OCI-LY3 (cell line): Measurements from ENCODE around the gene SLC7A5.
"Not testable (repeated sequence)": the region's sequence is repeated elsewhere in the genome, so short reads cannot be mapped to it uniquely, and the experiment has no call there.

Experiments
- H2AFZ ChIP-seq: fragments of 200-600, 300-600 bp; shearing (Covaris generic); 2 replicates; pipeline ENCODE4 v1.6.0; 2014; ENCODE audit warnings: antibody characterized with exemption, low read depth, low read length
- H3K27ac ChIP-seq: fragments of 200-600, 300-600 bp; sonication (generic); 2 replicates; pipeline ENCODE4 v1.5.1; 2014; ENCODE audit warnings: mild to moderate bottlenecking, low read length, moderate library complexity, mixed read lengths
- H3K27me3 ChIP-seq: fragments of 200-600, 300-600 bp; sonication (generic); 2 replicates; pipeline ENCODE4 v1.6.1; 2014; ENCODE audit warnings: low read depth, low read length, mixed read lengths
- H3K36me3 ChIP-seq: fragments of 200-600, 300-600 bp; sonication (generic); replicated peaks from 2 replicates; pipeline ENCODE3; 2014; ENCODE audit warnings: low read depth, low read length, mixed read lengths
- H3K4me1 ChIP-seq: fragments of 300-600, 200-600 bp; sonication (generic); 2 replicates; pipeline ENCODE4 v1.6.1; 2014; ENCODE audit warnings: low read length, mixed read lengths
- H3K4me2 ChIP-seq: fragments of 200-600, 300-600 bp; sonication (generic); 2 replicates; pipeline ENCODE4 v1.6.1; 2014; ENCODE audit warnings: low read length, mixed read lengths
- H3K4me3 ChIP-seq: fragments of 300-600, 200-600 bp; sonication (generic); 2 replicates; pipeline ENCODE4 v1.5.1; 2014; ENCODE audit warnings: antibody characterized with exemption, mild to moderate bottlenecking, low read length, moderate library complexity
- H3K79me2 ChIP-seq: fragments of 300-600, 200-600 bp; shearing (Covaris generic); 2 replicates; pipeline ENCODE4 v1.6.1; 2014; ENCODE audit warnings: mild to moderate bottlenecking, low read length, mixed read lengths
- H3K9ac ChIP-seq: fragments of 300-600, 200-600 bp; shearing (Covaris generic); 2 replicates; pipeline ENCODE4 v1.6.0; 2014; ENCODE audit warnings: mild to moderate bottlenecking, low read length, moderate library complexity
- H3K9me3 ChIP-seq: fragments of 200-600, 300-600 bp; shearing (Covaris generic); 2 replicates; pipeline ENCODE4 v1.6.1; 2014; ENCODE audit warnings: low read length, mixed read lengths; ENCODE audit not compliant: insufficient read depth
- H4K20me1 ChIP-seq: fragments of 200-600, 300-600 bp; sonication (generic); 2 replicates; pipeline ENCODE4 v1.6.1; 2016; ENCODE audit warnings: low read length, mixed read lengths; ENCODE audit not compliant: insufficient read depth
- EZH2phosphoT487 ChIP-seq: fragments of 200-600 bp; shearing (Covaris generic); IDR thresholded peaks from 2 replicates; pipeline ENCODE4 v1.6.1; 2018; ENCODE audit warnings: antibody characterized with exemption, mixed run types, low read depth
- TF ChIP-seq, protein P1 (sequence below): fragments of 200-600, 300-600 bp; sonication (generic); IDR thresholded peaks from 2 replicates; pipeline ENCODE4 v1.5.1; 2014; ENCODE audit warnings: antibody characterized with exemption, low read length, low read depth

Gene SLC7A5

GRCh38 chr16:87860553-87861299 is 8.6 kb downstream of the SLC7A5 start:
- H3K27ac ChIP-seq: no peak overlapping the region; the same call in 1 of the 2 replicates
- peaks cover 4% of the 10 kb centered on the region for H3K36me3 ChIP-seq
- no peaks in the 10 kb centered on the region for H3K9me3 ChIP-seq
- H3K4me3 ChIP-seq: no peak overlapping the region
- no peak overlapping the region for H3K9ac ChIP-seq
- H3K79me2 ChIP-seq: peaks cover 97% of the 10 kb centered on the region
- no peaks in the 10 kb centered on the region for H3K27me3 ChIP-seq
- H4K20me1 ChIP-seq: peaks cover 89% of the 10 kb centered on the region
- H3K4me1 ChIP-seq: peaks cover 52% of the 10 kb centered on the region
- H3K4me2 ChIP-seq: peak overlapping the region; percentile 56
- H2AFZ ChIP-seq: no peak overlapping the region
- TF ChIP-seq, protein P1, sequence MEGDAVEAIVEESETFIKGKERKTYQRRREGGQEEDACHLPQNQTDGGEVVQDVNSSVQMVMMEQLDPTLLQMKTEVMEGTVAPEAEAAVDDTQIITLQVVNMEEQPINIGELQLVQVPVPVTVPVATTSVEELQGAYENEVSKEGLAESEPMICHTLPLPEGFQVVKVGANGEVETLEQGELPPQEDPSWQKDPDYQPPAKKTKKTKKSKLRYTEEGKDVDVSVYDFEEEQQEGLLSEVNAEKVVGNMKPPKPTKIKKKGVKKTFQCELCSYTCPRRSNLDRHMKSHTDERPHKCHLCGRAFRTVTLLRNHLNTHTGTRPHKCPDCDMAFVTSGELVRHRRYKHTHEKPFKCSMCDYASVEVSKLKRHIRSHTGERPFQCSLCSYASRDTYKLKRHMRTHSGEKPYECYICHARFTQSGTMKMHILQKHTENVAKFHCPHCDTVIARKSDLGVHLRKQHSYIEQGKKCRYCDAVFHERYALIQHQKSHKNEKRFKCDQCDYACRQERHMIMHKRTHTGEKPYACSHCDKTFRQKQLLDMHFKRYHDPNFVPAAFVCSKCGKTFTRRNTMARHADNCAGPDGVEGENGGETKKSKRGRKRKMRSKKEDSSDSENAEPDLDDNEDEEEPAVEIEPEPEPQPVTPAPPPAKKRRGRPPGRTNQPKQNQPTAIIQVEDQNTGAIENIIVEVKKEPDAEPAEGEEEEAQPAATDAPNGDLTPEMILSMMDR: no peak
- no peak for TF ChIP-seq EZH2phosphoT487

DNA sequence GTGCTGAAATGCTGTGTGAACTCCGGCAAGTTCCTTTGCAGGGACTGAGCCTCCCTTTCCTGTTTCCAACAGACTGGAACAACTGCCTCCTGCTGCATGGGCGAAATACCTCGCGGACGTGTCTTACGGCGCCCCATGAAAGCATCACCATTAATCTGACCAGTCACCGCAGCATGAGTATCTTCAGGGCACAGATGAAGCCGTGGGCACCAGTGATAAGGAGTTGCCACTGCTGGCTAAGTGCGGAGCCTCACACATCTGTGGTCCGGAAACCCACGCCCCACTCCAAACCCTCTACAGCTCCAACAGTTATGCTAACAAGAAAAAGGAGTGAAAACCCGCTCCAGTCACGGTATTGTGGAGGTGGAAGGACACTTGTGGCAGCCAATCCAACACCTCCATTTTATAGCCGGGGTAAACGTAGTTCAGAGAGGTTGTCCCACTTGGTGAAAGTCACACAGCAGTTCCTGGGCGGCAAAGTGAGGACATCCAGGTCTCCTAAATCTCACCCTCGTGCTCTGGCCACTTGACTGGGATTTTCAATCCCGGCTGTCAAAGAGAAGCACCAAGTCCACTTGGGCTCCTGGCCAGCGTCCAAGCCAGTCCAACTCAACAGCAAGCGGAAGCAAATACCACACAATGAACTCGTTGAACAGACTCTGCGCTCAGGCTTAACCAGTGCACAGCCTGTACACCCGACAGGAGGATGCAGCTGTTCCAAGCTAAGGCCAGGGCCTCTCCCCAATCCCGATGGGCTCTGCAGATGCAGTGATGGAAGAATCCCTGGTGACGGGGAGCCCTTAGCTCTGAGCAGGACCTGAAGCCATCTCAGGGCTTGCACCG is 10.9 kb downstream of the SLC7A5 start:
- not testable (repeated sequence) for H3K4me2 ChIP-seq, H3K27ac ChIP-seq, H3K4me3 ChIP-seq, H2AFZ ChIP-seq, H3K9me3 ChIP-seq, H3K9ac ChIP-seq, H3K27me3 ChIP-seq
- Histone ChIP-seq H3K36me3 (peaks cover 13% of the 10 kb centered on the region), H3K4me1 (peaks cover 64% of the 10 kb centered on the region), H3K79me2 (peaks cover 96% of the 10 kb centered on the region), H4K20me1 (peaks cover 91% of the 10 kb centered on the region)

DNA sequence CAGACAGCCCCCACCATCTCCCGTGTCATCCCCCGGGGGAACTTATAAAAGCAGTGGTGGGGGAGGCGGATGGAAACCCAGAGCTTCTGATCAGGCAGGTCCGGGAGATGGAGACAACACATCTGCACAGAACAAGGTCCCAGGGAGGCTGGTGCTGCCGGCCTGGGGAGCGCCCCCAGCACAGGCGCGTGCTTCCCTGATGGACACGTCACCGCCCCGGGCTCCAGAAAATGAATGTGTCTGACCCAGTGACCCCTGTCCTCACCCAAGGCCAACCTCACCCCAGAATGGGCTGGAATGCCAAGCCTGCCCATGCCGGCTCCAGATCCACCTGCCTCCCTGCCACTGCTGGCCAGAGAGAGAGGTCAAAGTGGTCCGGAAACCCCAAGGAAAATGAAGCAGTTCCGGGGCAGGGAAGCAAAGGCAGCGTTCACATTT is 12.5 kb downstream of the SLC7A5 start:
- Histone ChIP-seq H3K9me3 (no peaks in the 10 kb centered on the region), H4K20me1 (peaks cover 86% of the 10 kb centered on the region), H3K4me1 (peaks cover 59% of the 10 kb centered on the region), H3K9ac (no peak overlapping the region), H3K27ac (no peak overlapping the region), H3K4me2 (0 out of 2 replicates have a peak overlapping the region, but pooled peaks have one; percentile 6), H3K36me3 (peaks cover 28% of the 10 kb centered on the region), H3K27me3 (no peaks in the 10 kb centered on the region), H3K4me3 (no peak overlapping the region), H2AFZ (no peak overlapping the region), H3K79me2 (peaks cover 96% of the 10 kb centered on the region)
- TF ChIP-seq EZH2phosphoT487: no peak
- TF ChIP-seq, protein P1: no peak

- Histone ChIP-seq H3K4me1 (peaks cover 58% of the 10 kb centered on the region), H3K4me2 (no peak overlapping the region), H4K20me1 (peaks cover 86% of the 10 kb centered on the region), H3K27ac (peak overlapping the region; percentile 14; the same call in 1 of the 2 replicates), H3K27me3 (no peaks in the 10 kb centered on the region), H3K4me3 (no peak overlapping the region), H3K79me2 (peaks cover 96% of the 10 kb centered on the region), H3K36me3 (peaks cover 35% of the 10 kb centered on the region), H3K9me3 (no peaks in the 10 kb centered on the region), H3K9ac (no peak overlapping the region), H2AFZ (no peak overlapping the region)
- no peak for TF ChIP-seq EZH2phosphoT487
- TF ChIP-seq, protein P1: no peak
Observed at GRCh38 chr16:87855852-87856715, 13.2 kb downstream of the SLC7A5 start.
